ENCODE data around the gene SH3BP5L.

- TF ChIP-seq CTCF (IDR thresholded peaks at IDR 0.05) (peak in 3 of 4 experiments; percentile 40 to 52 (median 47)), POLR2AphosphoS5 (IDR thresholded peaks at IDR 0.05) (peak in 2 of 4 donors; percentile 14 to 22)
Measured at GRCh38 chr1:248841702-248842395, 16.1 kb upstream of the SH3BP5L start.
